OCI-M2 (cell line): ENCODE data around the gene GABRG3.

Experiments
- DNase-seq: peaks from one replicate; lab custom pipeline; 2025; ENCODE audit not compliant: unreplicated experiment; lab: John Stamatoyannopoulos, UW

GABRG3 gene

GRCh38 chr15:27094235-27094634 is 123.3 kb downstream of the GABRG3 start:
- DNase-seq = no peak

GRCh38 chr15:27095886-27096624 is 125.1 kb downstream of the GABRG3 start:
- DNase-seq = no peak

GRCh38 chr15:27097506-27097905 is 126.5 kb downstream of the GABRG3 start:
- no peak for DNase-seq

GRCh38 chr15:27101982-27102381 is 131.0 kb downstream of the GABRG3 start:
- DNase-seq = no peak

GRCh38 chr15:27111323-27111722 is 140.3 kb downstream of the GABRG3 start:
- no peak for DNase-seq

GRCh38 chr15:27114473-27114872 is 143.5 kb downstream of the GABRG3 start:
- no peak for DNase-seq

GRCh38 chr15:27119695-27120266 is 148.8 kb downstream of the GABRG3 start:
- no peak for DNase-seq

GRCh38 chr15:27121672-27122071 is 150.7 kb downstream of the GABRG3 start:
- no peak for DNase-seq

- DNase-seq = no peak
Observed at GRCh38 chr15:27123291-27123690, 152.3 kb downstream of the GABRG3 start.

GRCh38 chr15:27123808-27124207 is 152.8 kb downstream of the GABRG3 start:
- DNase-seq = no peak

GRCh38 chr15:27124287-27124871 is 153.4 kb downstream of the GABRG3 start:
- DNase-seq = no peak

GRCh38 chr15:27125185-27125584 is 154.2 kb downstream of the GABRG3 start:
- DNase-seq = no peak

- DNase-seq = no peak
Observed at GRCh38 chr15:27126449-27126848, 155.5 kb downstream of the GABRG3 start.

GRCh38 chr15:27127815-27128570 is 157.0 kb downstream of the GABRG3 start:
- no peak for DNase-seq

- no peak for DNase-seq
Observed at GRCh38 chr15:27133249-27133648, 162.3 kb downstream of the GABRG3 start.

- no peak for DNase-seq
Observed at GRCh38 chr15:27134481-27134880, 163.5 kb downstream of the GABRG3 start.

- DNase-seq = no peak
Observed at GRCh38 chr15:27135151-27135550, 164.2 kb downstream of the GABRG3 start.

- DNase-seq = no peak
Observed at GRCh38 chr15:27137127-27137526, 166.1 kb downstream of the GABRG3 start.

GRCh38 chr15:27165590-27165989 is 194.6 kb downstream of the GABRG3 start:
- no peak for DNase-seq

- no peak for DNase-seq
Observed at GRCh38 chr15:27166917-27167316, 195.9 kb downstream of the GABRG3 start.

GRCh38 chr15:27167738-27168137 is 196.8 kb downstream of the GABRG3 start:
- no peak for DNase-seq

GRCh38 chr15:27170851-27171250 is 199.9 kb downstream of the GABRG3 start:
- DNase-seq = no peak
